GM19238 (cell line): ENCODE data around the gene GRID2IP.
A peak's percentile ranks its signal among the peaks of the same experiment; 100 is the strongest.
"Not testable (repeated sequence)": the region's sequence is repeated elsewhere in the genome, so short reads cannot be mapped to it uniquely, and the experiment has no call there.

ENCODE experiments used
- DNase-seq: peaks from one replicate; pipeline ENCODE4 v3.0.0; 2011; ENCODE audit warnings: low spot score; ENCODE audit not compliant: insufficient read length

The GRID2IP gene

GRCh38 chr7:6551016-6551511, at the start of gene GRID2IP:
TSS of gene GRID2IP (minus strand) at chr7:6551461. CDS start at chr7:6551436, 25 bp downstream.
- DNase-seq, result no peak

DNA sequence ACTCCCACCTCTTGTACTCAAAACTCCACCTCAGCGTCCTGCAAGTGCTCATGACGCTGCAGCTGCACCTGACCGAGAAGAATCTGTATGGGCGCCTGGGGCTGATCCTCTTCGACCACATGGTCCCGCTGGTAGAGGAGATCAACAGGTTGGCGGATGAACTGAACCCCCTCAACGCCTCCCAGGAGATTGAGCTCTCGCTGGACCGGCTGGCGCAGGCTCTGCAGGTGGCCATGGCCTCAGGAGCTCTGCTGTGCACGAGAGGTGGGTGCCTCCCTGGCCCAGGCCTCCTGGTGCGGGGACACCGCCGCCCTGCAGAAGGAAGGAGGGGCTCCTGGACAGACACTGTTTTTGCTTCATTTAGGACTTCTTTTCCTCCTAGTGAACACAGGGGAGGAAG, 48.8 kb upstream of the GRID2IP start:
- DNase-seq, result no peak

DNA sequence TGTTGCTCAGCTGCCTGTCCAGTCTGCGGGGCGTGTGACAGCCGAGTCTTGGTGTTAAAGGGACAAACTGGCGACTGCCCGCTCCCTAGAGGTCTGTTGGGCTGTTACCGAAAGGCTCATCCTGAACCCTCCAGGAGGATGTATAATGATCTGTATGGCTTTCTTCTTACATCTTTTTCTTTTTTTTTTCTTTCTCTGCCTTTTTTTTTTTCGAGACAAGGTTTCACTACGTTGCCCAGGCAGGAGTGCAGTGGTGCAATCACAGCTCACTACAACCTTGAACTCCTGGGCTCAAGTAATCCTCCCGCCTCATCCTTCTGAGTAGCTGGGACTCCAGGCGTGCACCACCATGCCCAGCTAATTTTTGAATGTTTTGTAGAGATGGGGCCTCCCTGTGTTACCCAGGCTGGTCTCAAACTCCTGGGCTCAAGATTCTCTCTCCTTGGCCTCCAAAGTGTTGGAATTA, 39.4 kb upstream of the GRID2IP start:
- no peak for DNase-seq

- peak; percentile 85 for DNase-seq
Measured at GRCh38 chr7:6589829-6590644, 38.8 kb upstream of the GRID2IP start, which contains the start of gene INTS15. TSS of gene INTS15 (plus strand) at chr7:6590021. CDS start at chr7:6590284, 263 bp downstream.

- DNase-seq, result no peak
Measured at GRCh38 chr7:6589151-6589828, 38.0 kb upstream of the GRID2IP start.

GRCh38 chr7:6588566-6588965, 37.3 kb upstream of the GRID2IP start:
- DNase-seq, result no peak

- DNase-seq, result not testable (repeated sequence)
Measured at GRCh38 chr7:6585746-6586432, 34.6 kb upstream of the GRID2IP start.

- DNase-seq, result no peak
Measured at GRCh38 chr7:6579446-6579845, 28.2 kb upstream of the GRID2IP start.

DNA sequence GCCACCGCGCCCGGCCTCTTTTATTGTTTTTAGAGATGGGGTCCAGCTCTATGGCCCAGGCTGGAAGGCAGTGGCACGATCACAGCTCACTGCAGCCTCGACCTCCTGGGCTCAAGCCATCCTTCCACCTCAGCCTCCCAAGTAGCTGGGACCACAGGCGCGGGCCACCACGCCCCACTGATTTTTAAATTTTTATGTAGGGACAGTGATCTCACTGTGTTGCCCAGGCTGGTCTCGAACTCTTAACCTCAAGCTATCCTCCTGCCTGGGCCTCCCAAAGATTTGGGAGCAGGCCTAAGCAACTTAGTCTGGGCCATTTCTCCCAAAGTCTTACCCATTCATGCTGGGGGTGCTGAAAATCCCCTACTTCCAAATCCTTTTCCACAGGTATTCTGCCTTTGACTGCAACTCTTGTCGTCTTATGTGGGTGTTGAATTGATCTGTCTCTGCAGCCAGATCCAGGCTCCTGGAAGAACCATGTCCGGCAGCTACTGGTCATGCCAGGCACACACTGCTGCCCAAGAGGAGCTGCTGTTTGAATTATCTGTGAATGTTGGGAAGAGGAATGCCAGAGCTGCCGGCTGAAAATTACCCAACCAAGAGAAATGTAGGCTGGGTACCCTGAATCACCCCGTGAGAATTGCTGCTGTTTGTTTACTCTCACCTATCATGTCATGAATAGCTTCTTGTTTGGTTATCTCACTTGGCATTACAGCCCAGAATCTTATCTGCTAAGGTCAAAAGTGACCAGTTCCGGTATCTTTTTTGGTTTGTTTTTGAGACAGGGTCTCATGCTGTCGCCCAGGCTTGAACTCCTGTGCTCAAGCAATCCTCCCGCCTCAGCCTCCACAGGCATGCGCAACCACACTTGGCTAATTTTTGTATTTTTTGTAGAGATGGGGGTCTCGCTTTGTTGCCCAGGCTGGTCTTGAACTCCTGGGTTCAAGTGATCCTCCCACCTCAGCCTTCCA, 27.1 kb upstream of the GRID2IP start:
- DNase-seq, result no peak

DNA sequence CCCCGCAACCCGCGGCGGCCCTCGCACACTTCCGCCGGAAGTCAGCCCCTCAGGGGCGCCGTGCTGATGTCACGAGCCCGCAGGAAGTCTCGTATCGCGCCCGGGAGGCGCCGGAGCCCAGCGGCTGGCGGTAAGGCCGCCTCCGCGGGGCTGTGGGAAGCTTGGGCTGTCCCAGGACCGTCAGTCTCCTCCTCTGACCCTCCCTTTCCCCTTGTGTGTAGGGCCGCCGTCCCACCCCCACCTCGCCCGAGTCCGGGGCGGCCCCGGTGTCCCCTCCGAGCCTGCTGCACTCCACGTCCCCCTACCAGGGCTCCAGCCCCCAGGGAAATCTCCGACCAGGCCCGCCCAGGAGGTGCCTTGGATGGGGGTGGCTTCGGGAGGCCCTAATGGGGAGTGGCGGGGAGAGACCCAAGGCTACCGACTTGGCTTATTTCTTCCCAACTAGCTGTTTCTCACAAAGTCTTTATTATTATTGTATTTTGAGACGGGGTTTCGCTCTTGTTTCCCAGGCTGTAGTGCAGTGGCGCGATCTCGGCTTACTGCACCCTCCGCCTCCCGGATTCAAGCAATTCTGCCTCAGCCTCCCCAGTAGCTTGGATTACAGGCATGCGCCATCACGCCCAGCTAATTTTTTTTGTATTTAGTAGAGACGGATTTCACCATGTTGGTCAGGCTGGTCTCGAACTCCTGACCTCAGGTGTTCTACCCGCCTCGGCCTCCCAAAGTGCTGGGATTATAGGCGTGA, 26.3 kb upstream of the GRID2IP start, which contains the start of gene ZDHHC4:
TSS of gene ZDHHC4 (plus strand) at position 86 of the 745 bp plus-strand sequence. CDS start 3,108 bp downstream, outside the sequence.
- DNase-seq, result peak; percentile 98

- DNase-seq, result not testable (repeated sequence)
Measured at GRCh38 chr7:6576867-6577368, 25.7 kb upstream of the GRID2IP start.

GRCh38 chr7:6576024-6576866, 25.0 kb upstream of the GRID2IP start:
- DNase-seq, result no peak

GRCh38 chr7:6575281-6576023, 24.2 kb upstream of the GRID2IP start:
- DNase-seq, result no peak

- DNase-seq, result no peak
Measured at GRCh38 chr7:6571160-6571779, 20.0 kb upstream of the GRID2IP start.

GRCh38 chr7:6567886-6568285, 16.6 kb upstream of the GRID2IP start:
- no peak for DNase-seq

DNA sequence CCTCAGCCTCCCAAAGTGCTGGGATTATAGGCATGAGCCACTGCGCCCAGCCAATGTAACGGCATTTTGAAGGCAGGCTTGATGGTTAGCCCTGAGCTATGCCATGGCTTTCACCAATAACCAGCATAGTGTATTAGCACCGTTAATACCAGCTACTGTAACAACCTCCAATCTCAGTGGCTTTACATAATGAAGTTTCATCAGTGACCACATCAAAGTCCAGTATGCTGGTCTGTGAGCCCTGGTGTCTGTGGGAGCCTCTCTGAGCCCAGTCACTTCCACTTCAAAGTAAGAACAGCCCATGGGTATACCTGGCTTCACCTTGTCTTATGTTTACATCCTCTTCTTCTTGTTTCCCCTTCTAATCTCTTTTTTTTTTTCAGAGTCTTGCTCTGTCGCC, 14.4 kb upstream of the GRID2IP start:
- no peak for DNase-seq
